ENCODE results near the gene PDZK1. TPM values are rescaled to one million over a fixed set of nuclear protein-coding genes. Genes with fewer than 3 reads are reported as not detected.
A peak's percentile ranks its signal among the peaks of the same experiment; 100 is the strongest.
"Not testable (repeated sequence)": the region's sequence is repeated elsewhere in the genome, so short reads cannot be mapped to it uniquely, and the experiment has no call there.

PDZK1 gene
- total RNA-seq, 1 donor from 2014 or later: 12.2 TPM

GRCh38 chr1:145720878-145721671 is 13.9 kb upstream of the PDZK1 start:
- Mint-ChIP-seq H3K27ac (peak overlapping the region; percentile 35), H3K4me1 (ENCODE audit: unreplicated experiment) (peaks cover 17% of the 10 kb centered on the region)
- peak; percentile 78 for DNase-seq (ENCODE audit: extremely low spot score, unreplicated experiment)

GRCh38 chr1:145720556-145720877 is 13.3 kb upstream of the PDZK1 start:
- Mint-ChIP-seq H3K27ac (no peak overlapping the region), H3K4me3 (no peak overlapping the region), H3K36me3 (no peaks in the 10 kb centered on the region), H3K4me1 (ENCODE audit: unreplicated experiment) (peaks cover 17% of the 10 kb centered on the region), H3K27me3 (peaks cover 12% of the 10 kb centered on the region), H3K9me3 (no peaks in the 10 kb centered on the region)
- no peak for DNase-seq (ENCODE audit: extremely low spot score, unreplicated experiment)
- TF ChIP-seq CTCF (conservative IDR thresholded peaks at IDR 0.05): no peak

More at GRCh38 chr1:145720878-145721671, 13.9 kb upstream of the PDZK1 start:
- no peaks in the 10 kb centered on the region for H3K9me3 Mint-ChIP-seq
- peak overlapping the region; percentile 53 for H3K4me3 Mint-ChIP-seq
- H3K27me3 Mint-ChIP-seq: peaks cover 12% of the 10 kb centered on the region
- no peaks in the 10 kb centered on the region for H3K36me3 Mint-ChIP-seq
- TF ChIP-seq CTCF (conservative IDR thresholded peaks at IDR 0.05): peak; percentile 99

- Mint-ChIP-seq H3K4me1 (ENCODE audit: unreplicated experiment) (peaks cover 17% of the 10 kb centered on the region), H3K9me3 (no peaks in the 10 kb centered on the region), H3K27ac (no peak within 1 kb of the TSS), H3K27me3 (peaks cover 12% of the 10 kb centered on the region), H3K36me3 (no peaks in the 10 kb centered on the region), H3K4me3 (no peak within 1 kb of the TSS)
- TF ChIP-seq CTCF (conservative IDR thresholded peaks at IDR 0.05): no peak
- no peak for DNase-seq (ENCODE audit: extremely low spot score, unreplicated experiment)
Observed at GRCh38 chr1:145719230-145720079, 12.3 kb upstream of the PDZK1 start, which contains the start of gene CD160. TSS of gene CD160 (plus strand) at chr1:145719499. CDS start at chr1:145728328, 8,829 bp downstream.

GRCh38 chr1:145718465-145718864 is 11.3 kb upstream of the PDZK1 start:
- peaks cover 12% of the 10 kb centered on the region for H3K27me3 Mint-ChIP-seq
- not testable (repeated sequence) for H3K27ac Mint-ChIP-seq; H3K4me3 Mint-ChIP-seq; H3K9me3 Mint-ChIP-seq; H3K36me3 Mint-ChIP-seq; DNase-seq (ENCODE audit: extremely low spot score, unreplicated experiment)
- H3K4me1 Mint-ChIP-seq (ENCODE audit: unreplicated experiment): peaks cover 17% of the 10 kb centered on the region

- peaks cover 12% of the 10 kb centered on the region for H3K27me3 Mint-ChIP-seq
- no peaks in the 10 kb centered on the region for H3K36me3 Mint-ChIP-seq
- peaks cover 17% of the 10 kb centered on the region for H3K4me1 Mint-ChIP-seq (ENCODE audit: unreplicated experiment)
- H3K27ac Mint-ChIP-seq: no peak overlapping the region
- no peak overlapping the region for H3K4me3 Mint-ChIP-seq
- H3K9me3 Mint-ChIP-seq: no peaks in the 10 kb centered on the region
- DNase-seq (ENCODE audit: extremely low spot score, unreplicated experiment): no peak
- TF ChIP-seq CTCF (conservative IDR thresholded peaks at IDR 0.05): no peak
Observed at GRCh38 chr1:145717833-145718232, 10.7 kb upstream of the PDZK1 start.

Data from type B pancreatic cell (in vitro differentiated cells).